Measurements from ENCODE around the gene MAD1L1.

The MAD1L1 gene

GRCh38 chr7:2208712-2209111 lies 24.0 kb downstream of the MAD1L1 start:
- DNase-seq (ENCODE audit: low spot score) = no peak
- H3K27ac ChIP-seq = peak overlapping the region; percentile 12; the same call in 1 of the 2 replicates
- no peak for TF ChIP-seq CTCF (conservative IDR thresholded peaks at IDR 0.05; ENCODE audit: low read depth)
- ChIA-PET POLR2A (ENCODE audit: low non-redundant PET) (no interaction called here), CTCF (interaction anchor here (0.5 kb wide), 1 partner anchor 239 kb away, joined by 6 read pairs; no protein-coding TSS in a partner anchor)

GRCh38 chr7:2205036-2205780 lies 27.5 kb downstream of the MAD1L1 start:
- TF ChIP-seq CTCF (conservative IDR thresholded peaks at IDR 0.05; ENCODE audit: low read depth) = no peak
- no peak for DNase-seq (ENCODE audit: low spot score)
- ChIA-PET POLR2A (ENCODE audit: low non-redundant PET) (no interaction called here), CTCF (no interaction called here)
- H3K27ac ChIP-seq = no peak overlapping the region

GRCh38 chr7:2204446-2204845 lies 28.3 kb downstream of the MAD1L1 start:
- H3K27ac ChIP-seq = peak overlapping the region; percentile 5; the same call in 1 of the 2 replicates
- TF ChIP-seq CTCF (conservative IDR thresholded peaks at IDR 0.05; ENCODE audit: low read depth) = no peak
- ChIA-PET CTCF (interaction anchor here (0.6 kb wide), 1 partner anchor 22 kb away, joined by 6 read pairs; no protein-coding TSS in a partner anchor), POLR2A (ENCODE audit: low non-redundant PET) (no interaction called here)
- no peak for DNase-seq (ENCODE audit: low spot score)

DNA sequence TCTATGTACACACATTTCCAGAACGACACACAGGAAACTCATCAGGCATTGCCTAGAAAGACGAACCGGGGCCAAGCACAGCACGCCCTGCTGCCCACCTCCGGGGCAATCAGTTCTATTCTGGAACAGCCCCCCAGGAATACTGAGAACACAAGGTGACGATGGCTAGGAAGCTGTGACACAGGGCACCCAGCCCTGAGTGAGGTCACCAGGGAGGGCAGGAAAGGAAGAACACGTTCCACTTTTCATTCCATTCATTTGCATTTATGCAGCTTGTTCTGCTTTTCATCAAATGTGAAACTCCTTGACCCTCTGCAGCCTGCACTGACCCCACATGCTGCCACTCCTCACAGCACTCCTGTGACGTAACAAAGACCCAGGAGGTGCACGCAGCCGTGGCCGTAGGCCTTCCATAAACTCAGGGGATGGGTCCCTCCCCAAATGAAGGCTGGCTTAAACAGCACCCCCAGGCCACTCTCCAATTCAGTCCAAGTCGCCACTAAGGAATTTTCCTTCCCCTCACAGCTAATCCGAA lies 28.9 kb downstream of the MAD1L1 start:
- CTCF ChIA-PET = interaction anchor here (0.6 to 0.7 kb wide), 3 partner anchors 21 to 104 kb away, joined by 3 to 6 read pairs (median 3); no protein-coding TSS in a partner anchor
- H3K27ac ChIP-seq = peak overlapping the region; percentile 5
- no peak for DNase-seq (ENCODE audit: low spot score)
- POLR2A ChIA-PET (ENCODE audit: low non-redundant PET) = no interaction called here
- no peak for TF ChIP-seq CTCF (conservative IDR thresholded peaks at IDR 0.05; ENCODE audit: low read depth)

DNA sequence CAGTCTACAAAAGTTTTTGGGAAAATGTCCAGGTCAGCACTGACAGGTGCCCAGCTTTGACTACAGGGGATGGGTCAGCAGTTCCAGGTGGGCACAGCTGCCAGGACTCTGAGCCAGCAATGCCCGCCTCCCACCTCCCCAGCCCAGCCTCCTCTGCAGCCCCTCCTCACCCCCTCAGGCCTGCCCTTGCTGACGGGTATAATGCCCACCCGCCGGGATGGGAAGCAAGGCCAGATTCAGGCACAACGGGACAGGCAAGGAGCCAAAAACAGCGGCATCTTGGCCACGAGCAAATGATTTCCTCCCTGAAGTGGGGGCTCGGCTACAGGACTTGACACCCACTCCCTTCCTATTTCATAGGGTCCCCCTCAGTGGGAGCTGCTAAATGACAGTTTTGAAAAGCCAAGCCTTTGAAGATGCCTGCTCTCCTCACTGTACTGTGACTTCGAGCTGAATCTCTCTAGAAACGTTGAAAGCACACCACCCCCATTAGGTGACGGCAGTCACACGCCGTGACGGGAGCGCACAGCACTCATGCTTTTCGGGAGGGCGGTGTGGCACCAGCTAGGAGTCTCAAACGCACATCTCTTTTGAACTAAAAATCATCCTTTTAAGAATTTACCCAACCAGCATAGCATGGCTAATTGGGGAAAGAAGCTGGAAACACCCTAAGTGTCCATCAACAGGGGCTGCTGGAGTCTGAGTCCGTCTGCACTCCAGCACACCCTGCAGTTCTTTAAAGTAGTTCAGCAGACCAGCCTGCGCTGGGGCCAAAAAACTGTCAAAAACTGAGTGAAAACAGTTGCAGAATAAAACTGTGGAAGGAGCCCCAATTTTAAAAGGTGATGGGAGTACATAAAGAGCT lies 29.6 kb downstream of the MAD1L1 start:
- peak overlapping the region; percentile 5 for H3K27ac ChIP-seq
- DNase-seq (ENCODE audit: low spot score) = no peak

More for the DNA sequence above, 29.6 kb downstream of the MAD1L1 start:
- TF ChIP-seq CTCF (conservative IDR thresholded peaks at IDR 0.05; ENCODE audit: low read depth) = no peak
- CTCF ChIA-PET = interaction anchor here (0.6 to 0.7 kb wide), 2 partner anchors 22 to 104 kb away, joined by 3 read pairs; no protein-coding TSS in a partner anchor
- POLR2A ChIA-PET (ENCODE audit: low non-redundant PET) = no interaction called here

Measured in RWPE1 (cell line).